Endothelial cell (in vitro differentiated cells): Measurements from ENCODE around the gene SF3B1. TPM values are rescaled to one million over a fixed set of nuclear protein-coding genes. Genes with fewer than 3 reads are reported as not detected.

Experiments
- DNase-seq: peaks from one replicate; pipeline ENCODE4 v3.0.0; 2021; ENCODE audit warnings: low spot score
- H3K27ac Mint-ChIP-seq: one replicate; pipeline ENCODE4 v1.8.0; 2021; ENCODE audit warnings: mixed read lengths, inconsistent platforms; ENCODE audit not compliant: unreplicated experiment
- H3K27me3 Mint-ChIP-seq: one replicate; pipeline ENCODE4 v1.8.0; 2021; ENCODE audit warnings: mild to moderate bottlenecking, moderate library complexity, mixed read lengths, inconsistent platforms; ENCODE audit not compliant: unreplicated experiment
- H3K36me3 Mint-ChIP-seq: one replicate; pipeline ENCODE4 v1.8.0; 2021; ENCODE audit warnings: mild to moderate bottlenecking, low read depth, mixed read lengths, inconsistent platforms; ENCODE audit not compliant: unreplicated experiment
- H3K4me1 Mint-ChIP-seq: one replicate; pipeline ENCODE4 v1.8.0; 2021; ENCODE audit warnings: mild to moderate bottlenecking, mixed read lengths, inconsistent platforms; ENCODE audit not compliant: unreplicated experiment
- H3K4me3 Mint-ChIP-seq: one replicate; pipeline ENCODE4 v1.8.0; 2021; ENCODE audit warnings: mild to moderate bottlenecking, mixed read lengths, inconsistent platforms; ENCODE audit not compliant: unreplicated experiment
- H3K9me3 Mint-ChIP-seq: one replicate; pipeline ENCODE4 v1.8.0; 2021; ENCODE audit warnings: mixed read lengths, inconsistent platforms; ENCODE audit not compliant: unreplicated experiment
- total RNA-seq: library from RNA; stranded (reverse); fragmentation: NEBNext Ultra II Directional; extraction: Animal tissue kit (Norgen Biotek cat#: 25700); gene quantifications from one replicate; pipeline ENCODE4 v1.2.1, GENCODE V29; 2021; ENCODE audit not compliant: unreplicated experiment
- TF ChIP-seq, protein P1 (sequence below): fragments of 200-600 bp; sonication (generic); IDR thresholded peaks from one replicate; pipeline ENCODE4 v1.5.0; 2021; ENCODE audit warnings: antibody characterized with exemption; ENCODE audit not compliant: unreplicated experiment

Gene SF3B1
- total RNA-seq, 1 donor from 2014 or later = 401 TPM

DNA sequence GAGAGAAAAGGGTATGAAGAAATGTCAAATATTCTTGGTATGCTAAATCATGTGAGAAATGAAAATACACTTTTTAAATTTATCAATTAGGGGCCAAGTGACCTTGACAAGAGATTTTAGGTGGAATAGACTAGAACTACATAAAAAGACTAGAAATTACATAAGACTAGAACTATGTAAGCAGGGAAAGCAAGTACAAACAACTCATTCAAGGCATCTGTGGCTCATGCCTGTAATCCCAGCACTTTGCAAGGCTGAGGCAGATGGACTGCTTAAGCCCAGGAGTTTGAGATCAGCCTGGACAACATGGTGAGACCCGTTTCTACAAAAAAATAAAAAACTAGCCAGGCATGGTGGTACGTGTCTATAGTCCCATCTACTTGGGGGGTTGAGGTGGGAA, 20.3 kb downstream of the SF3B1 start:
- Mint-ChIP-seq H3K36me3 (peaks cover 51% of the 10 kb centered on the region), H3K4me3 (no peak overlapping the region), H3K27me3 (no peaks in the 10 kb centered on the region), H3K4me1 (no peaks in the 10 kb centered on the region), H3K9me3 (no peaks in the 10 kb centered on the region), H3K27ac (no peak overlapping the region)
- TF ChIP-seq, protein P1, sequence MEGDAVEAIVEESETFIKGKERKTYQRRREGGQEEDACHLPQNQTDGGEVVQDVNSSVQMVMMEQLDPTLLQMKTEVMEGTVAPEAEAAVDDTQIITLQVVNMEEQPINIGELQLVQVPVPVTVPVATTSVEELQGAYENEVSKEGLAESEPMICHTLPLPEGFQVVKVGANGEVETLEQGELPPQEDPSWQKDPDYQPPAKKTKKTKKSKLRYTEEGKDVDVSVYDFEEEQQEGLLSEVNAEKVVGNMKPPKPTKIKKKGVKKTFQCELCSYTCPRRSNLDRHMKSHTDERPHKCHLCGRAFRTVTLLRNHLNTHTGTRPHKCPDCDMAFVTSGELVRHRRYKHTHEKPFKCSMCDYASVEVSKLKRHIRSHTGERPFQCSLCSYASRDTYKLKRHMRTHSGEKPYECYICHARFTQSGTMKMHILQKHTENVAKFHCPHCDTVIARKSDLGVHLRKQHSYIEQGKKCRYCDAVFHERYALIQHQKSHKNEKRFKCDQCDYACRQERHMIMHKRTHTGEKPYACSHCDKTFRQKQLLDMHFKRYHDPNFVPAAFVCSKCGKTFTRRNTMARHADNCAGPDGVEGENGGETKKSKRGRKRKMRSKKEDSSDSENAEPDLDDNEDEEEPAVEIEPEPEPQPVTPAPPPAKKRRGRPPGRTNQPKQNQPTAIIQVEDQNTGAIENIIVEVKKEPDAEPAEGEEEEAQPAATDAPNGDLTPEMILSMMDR = no peak
- DNase-seq = no peak

DNA sequence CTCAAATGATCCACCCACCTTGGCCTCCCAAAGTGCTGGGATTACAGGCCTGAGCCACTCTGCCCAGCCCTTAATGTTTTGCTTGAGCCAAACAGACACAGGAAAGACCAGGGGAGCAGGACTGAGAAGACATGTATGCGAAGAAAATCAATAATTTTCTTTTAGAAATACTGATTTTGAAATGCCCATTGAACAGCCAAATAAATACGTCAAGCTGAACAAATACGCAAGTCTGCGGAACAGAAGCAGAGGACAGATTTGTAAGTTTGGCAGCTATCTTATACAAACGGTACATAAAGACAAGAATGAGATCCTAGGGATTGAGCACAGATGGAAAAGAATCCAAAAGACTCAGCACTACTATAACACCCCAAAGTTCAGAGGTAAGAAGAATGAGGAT, 20.8 kb downstream of the SF3B1 start:
- Mint-ChIP-seq H3K9me3 (no peaks in the 10 kb centered on the region), H3K36me3 (peaks cover 53% of the 10 kb centered on the region), H3K4me3 (no peak overlapping the region), H3K27me3 (no peaks in the 10 kb centered on the region), H3K27ac (no peak overlapping the region), H3K4me1 (no peaks in the 10 kb centered on the region)
- TF ChIP-seq, protein P1 = no peak
- DNase-seq = no peak

DNA sequence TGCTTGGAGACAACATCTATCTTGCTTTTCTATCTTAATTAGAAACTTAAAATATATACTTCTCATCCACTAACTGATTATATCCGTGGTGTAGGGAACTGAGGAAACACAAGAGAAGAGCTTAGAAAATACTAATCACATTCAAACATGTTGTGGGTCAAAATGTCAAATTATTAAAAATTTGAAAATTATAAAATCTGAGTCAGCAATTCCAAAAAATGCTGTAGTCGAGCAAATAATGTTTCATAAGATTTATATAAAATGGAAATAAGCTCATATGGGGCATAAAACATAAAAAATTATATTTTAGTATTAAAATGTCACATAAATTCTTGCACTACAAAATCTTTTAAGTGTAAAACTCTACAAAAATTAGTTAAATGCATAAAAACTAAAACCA, 29.2 kb downstream of the SF3B1 start:
- Mint-ChIP-seq H3K4me1 (no peaks in the 10 kb centered on the region), H3K27me3 (no peaks in the 10 kb centered on the region)

DNA sequence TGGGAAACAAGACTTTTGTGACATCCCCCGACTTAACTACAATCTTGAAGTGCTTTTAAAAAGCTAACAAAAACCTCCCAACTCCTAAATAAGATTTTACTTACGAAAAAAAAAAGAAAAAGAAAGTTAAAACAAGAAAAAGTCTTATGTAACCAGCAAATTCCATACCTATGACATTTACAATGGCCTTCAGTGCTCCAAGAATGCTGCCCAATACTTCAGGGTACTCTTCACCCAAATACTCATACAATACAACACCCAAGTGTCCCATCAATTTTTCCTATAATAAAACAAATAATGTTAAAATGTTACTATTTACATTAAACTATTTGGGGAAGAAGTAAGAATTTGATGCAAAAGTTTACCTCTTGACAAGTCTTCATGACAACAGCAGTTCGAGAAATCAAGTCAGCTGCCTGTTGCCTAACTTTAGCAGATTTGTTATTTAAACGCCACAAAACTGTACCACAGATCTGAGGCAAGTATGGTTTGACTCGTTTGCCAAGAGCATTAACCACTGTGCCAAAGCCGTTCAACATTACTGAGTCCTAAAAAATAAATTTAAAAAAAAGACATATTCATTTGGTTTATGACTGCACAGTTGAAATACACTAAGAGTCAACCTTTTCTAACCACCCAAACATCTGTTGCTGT, 34.8 kb downstream of the SF3B1 start:
- Mint-ChIP-seq H3K4me1 (no peaks in the 10 kb centered on the region), H3K4me3 (no peak overlapping the region), H3K36me3 (peaks cover 49% of the 10 kb centered on the region), H3K9me3 (no peaks in the 10 kb centered on the region), H3K27me3 (no peaks in the 10 kb centered on the region), H3K27ac (no peak overlapping the region)
- TF ChIP-seq, protein P1 = no peak
- no peak for DNase-seq

More for the DNA sequence above, 29.2 kb downstream of the SF3B1 start:
- H3K36me3 Mint-ChIP-seq = peaks cover 51% of the 10 kb centered on the region
- TF ChIP-seq, protein P1 = no peak
- no peak overlapping the region for H3K27ac Mint-ChIP-seq
- H3K9me3 Mint-ChIP-seq = no peaks in the 10 kb centered on the region
- H3K4me3 Mint-ChIP-seq = no peak overlapping the region
- DNase-seq = no peak

DNA sequence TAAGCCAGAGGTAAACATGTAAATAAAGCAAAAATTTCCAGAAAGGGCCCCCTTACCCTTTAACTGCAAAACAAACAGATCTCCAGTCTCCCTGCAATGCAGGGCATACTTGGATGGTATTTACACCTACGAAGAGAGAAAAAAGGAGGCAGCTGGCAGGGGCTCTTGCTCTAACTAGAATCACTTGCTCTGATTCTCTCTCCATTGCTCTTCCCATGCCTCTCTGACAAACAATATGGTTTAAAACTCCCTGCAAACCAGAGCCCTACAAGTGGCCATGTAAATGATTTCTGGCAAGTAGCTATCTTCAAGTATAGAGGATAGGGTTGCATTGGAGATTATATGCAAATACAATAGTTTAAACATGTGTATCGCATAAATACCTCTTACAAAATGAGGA, 35.9 kb downstream of the SF3B1 start:
- Mint-ChIP-seq H3K9me3 (no peaks in the 10 kb centered on the region), H3K27ac (no peak overlapping the region), H3K4me1 (no peaks in the 10 kb centered on the region), H3K27me3 (no peaks in the 10 kb centered on the region), H3K36me3 (peaks cover 49% of the 10 kb centered on the region), H3K4me3 (no peak overlapping the region)
- DNase-seq = no peak
- TF ChIP-seq, protein P1 = no peak
